IPS-20b (cell line): ENCODE results near the gene QRSL1.

Source experiments
- H3K27ac ChIP-seq: one replicate; pipeline ENCODE4 v1.5.1; 2013; ENCODE audit warnings: low read length
- H3K27me3 ChIP-seq: 2 replicates; pipeline ENCODE4 v1.6.1; 2013; ENCODE audit warnings: mild to moderate bottlenecking, low read length, inconsistent platforms; ENCODE audit not compliant: insufficient read depth
- H3K36me3 ChIP-seq: 2 replicates; pipeline ENCODE4 v1.6.1; 2013; ENCODE audit warnings: low read depth, mild to moderate bottlenecking, inconsistent platforms, low read length, moderate library complexity; ENCODE audit not compliant: insufficient read depth
- H3K4me1 ChIP-seq: 2 replicates; pipeline ENCODE4 v1.6.1; 2013; ENCODE audit warnings: mild to moderate bottlenecking, control low read depth, inconsistent platforms, low read length, moderate library complexity; ENCODE audit not compliant: insufficient read depth
- H3K4me3 ChIP-seq: 2 replicates; pipeline ENCODE4 v1.5.1; 2013; ENCODE audit warnings: mild to moderate bottlenecking, low read length, inconsistent platforms
- H3K9ac ChIP-seq: 2 replicates; pipeline ENCODE4 v1.6.1; 2013; ENCODE audit warnings: low read depth, mild to moderate bottlenecking, inconsistent platforms, low read length, moderate library complexity
- H3K9me3 ChIP-seq: 2 replicates; pipeline ENCODE4 v1.6.1; 2013; ENCODE audit warnings: mild to moderate bottlenecking, low read depth, low read length, inconsistent platforms; ENCODE audit not compliant: insufficient read depth

The QRSL1 gene

GRCh38 chr6:106613590-106613989 lies 15.8 kb upstream of the QRSL1 start:
- Histone ChIP-seq H3K4me3 (peak overlapping the region; percentile 38), H3K27me3 (no peaks in the 10 kb centered on the region), H3K9me3 (no peaks in the 10 kb centered on the region), H3K4me1 (peaks cover 29% of the 10 kb centered on the region), H3K36me3 (peaks cover 2% of the 10 kb centered on the region; the same call in 1 of the 2 replicates), H3K9ac (peak overlapping the region; percentile 69), H3K27ac (peak overlapping the region; percentile 91)

DNA sequence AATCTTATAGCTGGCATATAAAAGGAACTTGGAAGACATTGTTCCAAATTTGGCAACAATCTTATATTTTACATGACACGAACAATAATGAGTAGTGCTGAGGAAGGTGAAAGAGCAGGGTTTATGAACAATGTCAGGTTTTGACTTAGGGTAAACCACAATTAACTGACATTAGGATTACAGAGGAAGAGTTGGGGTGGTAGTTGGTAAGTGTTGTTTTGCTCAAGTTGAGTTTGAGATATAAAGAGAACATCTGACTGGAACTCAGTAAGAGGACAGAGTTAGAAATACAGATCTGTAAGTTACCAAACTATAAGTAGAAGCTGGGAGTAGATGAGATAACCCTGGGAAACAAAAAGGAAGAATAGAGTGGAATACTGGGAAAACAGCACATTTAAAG lies 15.2 kb upstream of the QRSL1 start:
- Histone ChIP-seq H3K27me3 (no peaks in the 10 kb centered on the region), H3K4me3 (peak overlapping the region; percentile 38; the same call in 1 of the 2 replicates), H3K36me3 (peaks cover 7% of the 10 kb centered on the region; the same call in 1 of the 2 replicates), H3K9me3 (no peaks in the 10 kb centered on the region), H3K27ac (peak overlapping the region; percentile 91), H3K9ac (peak overlapping the region; percentile 69), H3K4me1 (peaks cover 29% of the 10 kb centered on the region)

DNA sequence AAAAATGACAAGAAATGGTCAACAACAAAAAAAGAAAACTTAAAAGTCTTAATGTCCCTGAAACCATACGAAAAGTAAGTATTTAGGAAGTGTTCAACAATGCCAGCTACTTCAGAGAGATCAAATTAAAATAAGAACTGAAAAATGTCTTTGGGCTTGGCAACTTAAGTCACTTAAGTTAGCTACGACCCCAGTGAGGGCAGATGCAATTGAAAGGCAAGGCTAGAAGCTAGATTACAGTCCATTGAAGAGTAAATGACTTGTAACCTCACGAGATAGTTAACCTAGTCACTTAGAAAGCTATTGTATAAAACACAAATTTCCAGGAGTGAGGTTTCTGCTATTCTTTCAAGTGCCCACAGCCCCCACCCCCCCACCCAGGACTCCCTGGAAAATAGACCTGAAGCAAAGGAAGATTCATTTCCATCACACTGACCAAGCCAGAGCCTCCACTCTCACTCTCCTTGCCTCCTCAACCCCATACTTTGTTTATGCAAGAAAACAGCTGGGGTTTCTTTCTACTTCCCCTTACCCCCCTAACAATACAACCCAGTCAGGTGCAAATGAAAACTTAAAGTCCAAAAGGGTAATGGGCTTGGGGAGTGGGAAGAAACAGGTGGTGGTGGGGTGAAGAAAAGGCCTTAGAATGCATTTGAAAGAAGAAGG lies 14.7 kb upstream of the QRSL1 start:
- Histone ChIP-seq H3K4me1 (peaks cover 29% of the 10 kb centered on the region), H3K27ac (peak overlapping the region; percentile 91), H3K9me3 (no peaks in the 10 kb centered on the region), H3K36me3 (peaks cover 7% of the 10 kb centered on the region; the same call in 1 of the 2 replicates), H3K27me3 (no peaks in the 10 kb centered on the region), H3K4me3 (peak overlapping the region; percentile 38; the same call in 1 of the 2 replicates), H3K9ac (peak overlapping the region; percentile 69)

- Histone ChIP-seq H3K36me3 (peaks cover 16% of the 10 kb centered on the region), H3K4me3 (no peak overlapping the region), H3K27me3 (no peaks in the 10 kb centered on the region), H3K27ac (peak overlapping the region; percentile 0), H3K9me3 (peaks cover 2% of the 10 kb centered on the region; the same call in 1 of the 2 replicates), H3K4me1 (peaks cover 29% of the 10 kb centered on the region), H3K9ac (0 out of 2 replicates have a peak overlapping the region, but pooled peaks have one; percentile 4)
These were observed 12.1 kb upstream of the QRSL1 start for GRCh38 chr6:106617302-106617701.

DNA sequence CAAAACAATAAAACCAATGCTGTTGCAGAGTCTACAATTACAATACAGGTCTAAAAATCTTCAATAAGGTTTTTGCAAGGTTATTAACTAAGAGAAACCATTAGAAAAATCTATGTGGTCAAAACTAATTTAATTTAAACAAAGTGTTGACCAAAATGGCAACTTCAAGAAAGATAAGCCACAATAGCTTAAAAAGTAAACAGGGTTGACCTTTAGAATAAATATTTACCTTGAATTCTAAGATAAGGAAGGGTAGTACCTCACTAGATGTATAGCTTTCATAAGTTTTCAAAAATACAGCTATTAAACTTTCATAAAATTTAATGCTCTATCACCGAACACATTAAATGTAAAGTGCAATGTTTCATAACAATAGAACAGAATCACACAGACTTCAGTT lies 11.5 kb upstream of the QRSL1 start:
- peaks cover 8% of the 10 kb centered on the region; the same call in 1 of the 2 replicates for H3K9me3 ChIP-seq
- no peak overlapping the region for H3K27ac ChIP-seq
- H3K4me3 ChIP-seq, result no peak overlapping the region
- H3K36me3 ChIP-seq, result peaks cover 22% of the 10 kb centered on the region
- H3K9ac ChIP-seq, result no peak overlapping the region
- H3K4me1 ChIP-seq, result peaks cover 26% of the 10 kb centered on the region
- no peaks in the 10 kb centered on the region for H3K27me3 ChIP-seq

DNA sequence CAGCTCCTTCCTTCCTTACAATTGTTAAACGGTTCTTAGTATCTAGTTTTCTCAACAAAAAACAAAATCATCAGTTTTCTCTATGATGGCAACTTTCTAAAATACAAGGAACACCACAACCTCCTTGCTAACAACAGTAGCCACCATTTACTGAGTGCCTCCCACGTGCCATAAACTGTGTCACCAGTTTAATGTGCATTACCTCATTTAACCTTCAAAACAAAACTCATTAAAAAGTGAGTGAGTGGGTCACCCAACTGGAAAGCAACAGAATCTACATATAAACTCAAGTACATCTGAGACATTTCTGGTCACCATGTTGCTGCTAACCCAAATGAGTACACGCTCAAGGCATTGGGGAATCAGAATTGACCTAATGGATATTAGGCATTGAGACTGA lies 11.1 kb upstream of the QRSL1 start:
- Histone ChIP-seq H3K4me3 (no peak overlapping the region), H3K9ac (no peak overlapping the region), H3K36me3 (peaks cover 25% of the 10 kb centered on the region), H3K9me3 (peaks cover 12% of the 10 kb centered on the region; the same call in 1 of the 2 replicates), H3K27me3 (no peaks in the 10 kb centered on the region), H3K27ac (no peak overlapping the region), H3K4me1 (peaks cover 22% of the 10 kb centered on the region)

GRCh38 chr6:106619223-106619622 lies 10.2 kb upstream of the QRSL1 start:
- H3K27ac ChIP-seq, result no peak overlapping the region
- peaks cover 14% of the 10 kb centered on the region for H3K4me1 ChIP-seq
- no peak overlapping the region for H3K4me3 ChIP-seq

DNA sequence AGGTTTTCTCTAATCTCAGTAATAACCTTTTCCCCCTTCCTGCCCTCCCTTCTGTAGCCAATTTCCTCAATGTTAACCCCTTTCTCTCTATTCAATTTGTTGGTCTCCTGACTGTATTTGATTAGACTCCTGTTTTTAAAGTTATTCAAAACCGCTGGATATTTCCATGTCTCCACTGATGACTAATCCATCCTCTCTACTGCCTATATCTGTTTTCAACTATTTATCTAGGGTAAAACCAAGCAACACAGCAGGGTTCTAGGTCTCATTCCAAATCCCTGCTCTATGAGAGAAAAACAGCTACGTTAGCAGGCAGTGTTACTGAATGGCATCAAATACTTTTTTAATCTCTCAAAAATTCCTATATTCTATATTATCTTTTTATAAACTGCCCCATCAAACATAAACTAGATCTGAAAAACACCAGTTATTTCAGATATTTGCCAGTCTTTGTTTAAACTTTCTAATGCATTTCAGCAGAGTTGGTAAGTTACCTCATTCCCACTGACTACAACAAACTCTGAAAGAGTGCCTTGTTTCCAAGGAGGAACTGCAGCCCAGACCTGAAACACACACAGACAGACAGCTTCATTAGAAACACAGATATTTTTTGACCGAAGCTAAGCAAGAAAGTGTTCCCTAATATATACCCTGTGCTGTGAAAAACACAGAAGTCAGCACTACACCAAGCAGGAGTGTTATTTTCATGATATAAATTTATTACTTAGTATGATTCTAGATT lies 8.3 kb upstream of the QRSL1 start:
- no peaks in the 10 kb centered on the region for H3K27me3 ChIP-seq
- H3K36me3 ChIP-seq, result peaks cover 25% of the 10 kb centered on the region
- H3K9me3 ChIP-seq, result peaks cover 12% of the 10 kb centered on the region; the same call in 1 of the 2 replicates
- H3K4me1 ChIP-seq, result peaks cover 10% of the 10 kb centered on the region
- no peak overlapping the region for H3K9ac ChIP-seq
- no peak overlapping the region for H3K4me3 ChIP-seq
- H3K27ac ChIP-seq, result no peak overlapping the region

More at GRCh38 chr6:106619223-106619622, 10.2 kb upstream of the QRSL1 start:
- Histone ChIP-seq H3K27me3 (no peaks in the 10 kb centered on the region), H3K9me3 (peaks cover 12% of the 10 kb centered on the region; the same call in 1 of the 2 replicates), H3K36me3 (peaks cover 25% of the 10 kb centered on the region), H3K9ac (no peak overlapping the region; the same call in 1 of the 2 replicates)

DNA sequence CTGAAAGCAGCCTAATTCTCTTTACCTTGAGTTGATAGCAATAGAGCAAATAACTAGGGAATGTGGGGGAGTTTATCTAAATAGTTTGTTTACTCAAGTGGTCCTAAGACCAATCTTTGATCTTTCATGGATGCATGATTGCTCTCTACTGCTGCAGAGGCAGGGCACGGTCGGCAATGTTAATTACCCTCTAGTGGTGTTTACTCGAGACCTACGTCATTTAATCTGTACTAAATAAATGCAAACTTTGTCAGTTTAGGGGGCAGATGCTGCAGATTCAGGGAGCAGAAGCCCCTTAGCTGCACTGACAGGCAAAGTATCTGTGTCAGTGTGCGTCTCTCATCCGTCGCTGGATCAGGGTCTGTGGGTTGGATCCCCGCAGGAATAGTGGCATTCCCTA lies 7.0 kb upstream of the QRSL1 start:
- Histone ChIP-seq H3K4me1 (peaks cover 6% of the 10 kb centered on the region), H3K27me3 (no peaks in the 10 kb centered on the region), H3K9ac (no peak overlapping the region), H3K9me3 (peaks cover 12% of the 10 kb centered on the region; the same call in 1 of the 2 replicates), H3K27ac (no peak overlapping the region), H3K4me3 (no peak overlapping the region), H3K36me3 (peaks cover 25% of the 10 kb centered on the region)

DNA sequence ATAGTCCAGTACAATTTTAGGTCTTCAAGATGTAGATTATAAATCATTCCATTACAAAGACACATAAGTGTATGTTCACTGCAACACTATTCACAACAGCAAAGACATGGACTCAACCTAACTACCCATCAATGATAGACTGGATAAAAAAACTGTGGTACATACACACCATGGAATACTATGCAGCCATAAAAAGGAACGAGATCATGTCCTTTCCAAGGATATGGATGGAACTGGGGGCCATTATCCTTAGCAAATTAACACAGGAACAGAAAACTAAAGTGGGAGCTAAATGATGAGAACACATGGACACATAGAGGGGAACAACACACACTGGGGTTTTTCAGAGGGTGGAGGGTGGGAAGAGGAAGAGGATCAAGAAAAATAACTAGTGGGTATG lies 6.3 kb upstream of the QRSL1 start:
- peaks cover 6% of the 10 kb centered on the region for H3K4me1 ChIP-seq
- no peak overlapping the region for H3K4me3 ChIP-seq
- peaks cover 12% of the 10 kb centered on the region; the same call in 1 of the 2 replicates for H3K9me3 ChIP-seq
- peaks cover 25% of the 10 kb centered on the region for H3K36me3 ChIP-seq
- no peak overlapping the region for H3K9ac ChIP-seq
- H3K27ac ChIP-seq, result no peak overlapping the region
- H3K27me3 ChIP-seq, result no peaks in the 10 kb centered on the region

DNA sequence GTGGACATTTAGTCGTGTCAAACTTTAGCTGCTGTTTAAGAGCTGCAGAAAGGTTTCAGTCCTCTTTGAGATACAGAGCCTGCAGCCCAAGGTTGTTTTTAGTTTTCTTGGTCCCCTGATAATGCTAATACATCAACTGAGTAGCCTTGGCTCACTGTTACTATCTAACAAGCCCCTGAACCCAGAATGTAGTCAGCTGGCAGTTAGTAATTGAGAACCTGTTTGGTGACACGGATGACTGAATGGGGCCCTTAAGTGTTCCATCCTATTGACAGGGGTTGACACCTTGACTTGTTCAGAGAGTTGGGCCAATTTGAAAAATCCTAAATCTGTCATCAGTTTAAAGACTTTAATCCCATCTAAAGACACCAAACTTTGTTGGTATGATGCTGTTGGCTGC lies 2.9 kb upstream of the QRSL1 start:
- H3K27ac ChIP-seq, result no peak overlapping the region

More for the DNA sequence above, 2.9 kb upstream of the QRSL1 start:
- Histone ChIP-seq H3K9ac (no peak overlapping the region), H3K4me1 (peaks cover 9% of the 10 kb centered on the region), H3K9me3 (peaks cover 12% of the 10 kb centered on the region; the same call in 1 of the 2 replicates), H3K4me3 (no peak overlapping the region), H3K27me3 (no peaks in the 10 kb centered on the region), H3K36me3 (peaks cover 13% of the 10 kb centered on the region)
